Uterus (tissue), 4 donors: ENCODE measurements around the gene CREB5. TPM values are rescaled to one million over a fixed set of nuclear protein-coding genes. Genes with fewer than 3 reads are reported as not detected.

Source experiments
- DNase-seq, 2 donors: peaks; one replicate each; pipeline ENCODE4 v3.0.0-alpha.2; 2019 to 2020
- H3K27ac ChIP-seq, 2 donors: fragments of 200-600 bp; sonication (generic); 1 replicate in 1 of 2; 2 replicates in 1 of 2; pipeline ENCODE4 v1.5.1; 2016 to 2018
- H3K27me3 ChIP-seq, 2 donors: fragments of 200-600 bp; sonication (generic); one replicate each; pipeline ENCODE4 v1.5.1; 2018 to 2019; ENCODE audit warnings: control low read depth in 1 of 2
- H3K36me3 ChIP-seq, 2 donors: fragments of 200-600 bp; sonication (generic); one replicate each; pipeline ENCODE4 v1.5.1; 2019; ENCODE audit warnings: control low read depth in 1 of 2
- H3K4me1 ChIP-seq, 2 donors: fragments of 200-600 bp; sonication (generic); one replicate each; pipeline ENCODE4 v1.5.1; 2018 to 2019; ENCODE audit warnings: control low read depth in 1 of 2
- H3K4me3 ChIP-seq, 2 donors: fragments of 200-600 bp; sonication (generic); 1 replicate in 1 of 2; 2 replicates in 1 of 2; pipeline ENCODE4 v1.5.1; 2018 to 2019; ENCODE audit warnings: mild to moderate bottlenecking in 1 of 2
- H3K9me3 ChIP-seq, 2 donors: fragments of 200-600 bp; sonication (generic); one replicate each; pipeline ENCODE4 v1.5.1; 2019; ENCODE audit warnings: control low read depth in 1 of 2
- CTCF ChIP-seq, 4 experiments: fragments of 200-600 bp in 2 of 4; fragments of 450-650 bp in 2 of 4; sonication (generic) in 2 of 4; IDR thresholded peaks; one replicate each; pipeline ENCODE4 v1.5.1; 2016 to 2019; ENCODE audit warnings: antibody characterized with exemption in 4 of 4, mild to moderate bottlenecking in 2 of 4, moderate library complexity in 1 of 4
- POLR2A ChIP-seq, 2 donors: fragments of 450-650 bp; IDR thresholded peaks; one replicate each; pipeline ENCODE4 v1.6.1; 2016; ENCODE audit warnings: antibody characterized with exemption in 2 of 2, mild to moderate bottlenecking in 1 of 2, moderate library complexity in 1 of 2
- intact Hi-C: fragments of 100-400 bp; cut with DNase I; formaldehyde crosslinking; loops from one replicate; pipeline ENCODE4 v1.15.1; 2023; ENCODE audit warnings: low total_unique reads
- total RNA-seq, 4 donors: library from RNA; depleted of rRNA in 3 of 4; stranded (reverse); fragments of >200 nt in 3 of 4; gene quantifications; one replicate each; pipeline versions ENCODE4 v1.1.0 to v1.2.4, GENCODE V29; 2014 to 2023
- donor health status: DM: yes; HTN: yes; CAD: no.

CREB5 gene
- total RNA-seq, 4 donors from 2014 or later, result 7.1 to 40.2 (median 23.9) TPM

- TF ChIP-seq CTCF (IDR thresholded peaks at IDR 0.05) (no peak), POLR2A (IDR thresholded peaks at IDR 0.05) (no peak)
- Histone ChIP-seq H3K4me1 (no peaks in the 10 kb centered on the region), H3K4me3 (no peak overlapping the region), H3K36me3 (no peaks in the 10 kb centered on the region), H3K27me3 (no peaks in the 10 kb centered on the region), H3K9me3 (no peaks in the 10 kb centered on the region), H3K27ac (no peak overlapping the region)
- no peak for DNase-seq
- intact Hi-C loops, result no loop called here
Measured at GRCh38 chr7:28530803-28531175, 118.5 kb downstream of the CREB5 start.

- intact Hi-C loops, result no loop called here
- Histone ChIP-seq H3K27me3 (no peaks in the 10 kb centered on the region), H3K36me3 (no peaks in the 10 kb centered on the region), H3K9me3 (no peaks in the 10 kb centered on the region), H3K4me1 (no peaks in the 10 kb centered on the region), H3K4me3 (no peak overlapping the region), H3K27ac (no peak overlapping the region)
- TF ChIP-seq CTCF (IDR thresholded peaks at IDR 0.05), result no peak
- TF ChIP-seq POLR2A (IDR thresholded peaks at IDR 0.05), result no peak
- no peak for DNase-seq
Measured at GRCh38 chr7:28531291-28531690, 119.0 kb downstream of the CREB5 start.

DNA sequence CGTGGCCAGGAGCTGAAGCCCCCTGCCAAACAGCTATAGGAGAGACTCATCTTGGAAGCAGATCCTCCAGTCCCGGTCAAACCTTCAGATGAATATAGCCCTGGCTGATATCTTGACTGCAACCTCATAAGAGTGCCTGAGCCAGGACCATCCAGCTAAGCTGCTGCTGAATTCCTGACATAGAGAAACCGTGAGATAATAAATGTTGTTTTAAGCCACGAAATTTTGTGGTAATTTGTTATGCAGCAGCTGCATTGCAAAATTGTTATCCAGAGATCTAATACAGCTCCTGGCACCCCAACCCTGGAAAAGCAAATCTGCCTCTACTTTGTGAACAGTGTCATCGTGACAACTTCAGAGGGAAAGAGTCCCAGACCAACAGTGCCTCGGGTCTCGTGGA is 119.9 kb downstream of the CREB5 start:
- Histone ChIP-seq H3K27ac (no peak overlapping the region), H3K9me3 (no peaks in the 10 kb centered on the region), H3K4me1 (no peaks in the 10 kb centered on the region), H3K36me3 (no peaks in the 10 kb centered on the region), H3K4me3 (no peak overlapping the region), H3K27me3 (no peaks in the 10 kb centered on the region)
- intact Hi-C loops, result no loop called here
- TF ChIP-seq POLR2A (IDR thresholded peaks at IDR 0.05) (no peak), CTCF (IDR thresholded peaks at IDR 0.05) (no peak)
- no peak for DNase-seq

GRCh38 chr7:28533267-28533666 is 120.9 kb downstream of the CREB5 start:
- intact Hi-C loops, result no loop called here
- TF ChIP-seq CTCF (IDR thresholded peaks at IDR 0.05), result no peak
- no peak for TF ChIP-seq POLR2A (IDR thresholded peaks at IDR 0.05)
- no peaks in the 10 kb centered on the region for H3K9me3 ChIP-seq
- no peaks in the 10 kb centered on the region for H3K27me3 ChIP-seq
- DNase-seq, result no peak
- H3K4me3 ChIP-seq, result no peak overlapping the region
- H3K36me3 ChIP-seq, result no peaks in the 10 kb centered on the region
- peak overlapping the region in 1 of 2 donors; percentile 58 for H3K27ac ChIP-seq
- no peaks in the 10 kb centered on the region for H3K4me1 ChIP-seq

DNA sequence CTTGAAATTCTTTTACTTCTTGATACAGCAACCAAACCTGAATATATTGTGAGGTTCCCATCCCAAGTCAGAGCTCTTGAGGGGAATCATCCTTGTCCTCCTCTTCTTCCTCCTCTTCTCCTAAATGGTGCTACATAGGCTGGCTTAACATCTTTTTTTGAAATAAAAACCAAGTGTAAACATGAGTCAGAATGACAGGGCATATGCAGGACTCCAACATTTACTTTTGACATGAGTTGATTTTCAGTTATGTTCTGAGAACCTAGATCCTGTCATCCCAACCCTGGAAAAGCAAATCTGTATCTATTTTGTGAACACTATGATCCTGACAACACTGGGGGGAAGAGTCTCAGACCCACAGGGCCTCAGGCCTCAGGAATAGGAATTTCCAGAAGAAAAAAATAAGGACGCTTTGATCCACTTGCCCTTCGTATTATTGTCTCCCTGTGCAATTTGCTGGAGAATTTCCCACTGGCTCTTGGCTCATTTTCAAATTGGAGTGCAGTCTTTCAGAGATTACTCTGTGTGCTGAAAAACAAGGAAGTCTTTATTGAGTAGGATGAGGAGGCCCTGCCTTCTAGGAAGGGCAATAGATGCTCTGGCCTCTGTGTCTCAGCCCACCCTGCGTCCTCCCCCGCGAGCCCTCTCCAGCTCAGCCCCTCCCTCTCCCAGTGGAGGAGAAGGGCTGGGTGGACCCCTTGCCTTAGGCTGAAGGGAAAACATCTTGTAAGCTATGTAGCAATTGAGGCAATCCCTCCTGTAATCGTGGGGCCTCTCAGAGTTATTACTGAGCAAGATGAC is 121.6 kb downstream of the CREB5 start:
- Histone ChIP-seq H3K9me3 (no peaks in the 10 kb centered on the region), H3K4me1 (no peaks in the 10 kb centered on the region), H3K27me3 (no peaks in the 10 kb centered on the region), H3K36me3 (no peaks in the 10 kb centered on the region), H3K4me3 (no peak overlapping the region), H3K27ac (peak overlapping the region in 1 of 2 donors; percentile 58)
- peak; percentile 33 to 46 for DNase-seq
- intact Hi-C loops, result no loop called here
- TF ChIP-seq CTCF (IDR thresholded peaks at IDR 0.05) (no peak), POLR2A (IDR thresholded peaks at IDR 0.05) (no peak)
